Fibroblast of pulmonary artery (primary cell): ENCODE results near the gene SLC26A5.
A peak's percentile ranks its signal among the peaks of the same experiment; 100 is the strongest.

ENCODE experiments used
- DNase-seq: peaks from one replicate; pipeline ENCODE4 v3.0.0-alpha.2; 2010; ENCODE audit warnings: low read depth
- H3K4me3 ChIP-seq: replicated peaks from 2 replicates; pipeline ENCODE4 v1.5.1; 2011; ENCODE audit warnings: low read depth, mild to moderate bottlenecking, control low read depth, low read length, moderate library complexity
- CTCF ChIP-seq: IDR thresholded peaks from 2 replicates; pipeline ENCODE4 v1.5.1; 2011; ENCODE audit warnings: mild to moderate bottlenecking, control low read depth, low read length, inconsistent platforms; ENCODE audit errors: missing control alignments

SLC26A5 gene

GRCh38 chr7:103346396-103346795, 99.6 kb downstream of the SLC26A5 start:
- no peak overlapping the region for H3K4me3 ChIP-seq
- DNase-seq: no peak
- no peak for TF ChIP-seq CTCF

GRCh38 chr7:103344453-103345149, 101.4 kb downstream of the SLC26A5 start, which contains the start of gene DNAJC2:
TSS of gene DNAJC2 (minus strand) at chr7:103344767. CDS start at chr7:103344622, 145 bp downstream.
- H3K4me3 ChIP-seq: peak within 1 kb of the TSS; percentile 89
- no peak for TF ChIP-seq CTCF
- DNase-seq: peak; percentile 96

GRCh38 chr7:103343758-103344452, 102.1 kb downstream of the SLC26A5 start:
- peak overlapping the region; percentile 89 for H3K4me3 ChIP-seq
- TF ChIP-seq CTCF: no peak
- peak; percentile 33 for DNase-seq

- H3K4me3 ChIP-seq: peak overlapping the region; percentile 89
- no peak for DNase-seq
- no peak for TF ChIP-seq CTCF
Measured at GRCh38 chr7:103343332-103343731, 102.7 kb downstream of the SLC26A5 start.

- H3K4me3 ChIP-seq: no peak overlapping the region
- TF ChIP-seq CTCF: no peak
- no peak for DNase-seq
Measured at GRCh38 chr7:103341466-103341865, 104.5 kb downstream of the SLC26A5 start.

- no peak overlapping the region for H3K4me3 ChIP-seq
- no peak for DNase-seq
- TF ChIP-seq CTCF: no peak
Measured at GRCh38 chr7:103338864-103339263, 107.1 kb downstream of the SLC26A5 start.

GRCh38 chr7:103336761-103337160, 109.2 kb downstream of the SLC26A5 start:
- no peak overlapping the region for H3K4me3 ChIP-seq
- DNase-seq: no peak
- TF ChIP-seq CTCF: no peak
